ENCODE measurements around the gene CREB1. TPM values are rescaled to one million over a fixed set of nuclear protein-coding genes. Genes with fewer than 3 reads are reported as not detected.
A peak's percentile ranks its signal among the peaks of the same experiment; 100 is the strongest.

The CREB1 gene
- total and polyA plus RNA-seq, 5 donors = 6.2 to 59.3 (median 48.2) TPM

DNA sequence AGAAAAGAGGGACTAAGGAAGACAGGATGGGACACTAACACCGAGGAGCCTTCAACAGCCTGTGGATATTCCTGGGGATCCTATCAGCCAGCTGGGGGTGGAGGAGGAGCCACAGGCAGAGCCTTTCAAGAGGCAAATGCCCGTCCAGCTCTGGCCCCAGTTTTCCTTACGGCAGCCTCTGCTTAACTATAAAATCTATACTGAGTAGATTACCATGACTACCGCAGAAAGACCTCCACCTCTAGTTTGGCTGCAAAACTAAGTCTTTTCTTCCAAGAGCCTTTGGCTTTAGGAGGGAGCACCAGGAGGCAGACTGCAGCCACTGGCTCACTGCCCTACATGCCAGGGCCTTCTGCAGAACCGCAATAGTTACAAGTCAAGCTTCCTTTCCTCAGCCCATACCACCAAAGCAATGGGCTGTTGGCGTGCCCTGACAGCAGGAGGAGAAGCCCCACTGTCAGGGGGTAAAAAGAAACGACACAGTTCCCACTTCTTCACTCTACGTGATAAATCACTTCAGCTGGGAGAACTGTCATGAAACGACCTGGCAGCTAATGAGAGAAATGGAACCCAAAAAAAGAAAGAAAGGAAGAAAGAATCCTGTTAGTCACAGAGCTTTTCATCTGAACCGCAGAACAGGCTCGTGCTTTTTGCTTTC, 25.1 kb upstream of the CREB1 start:
- DNase-seq = peak; percentile 30 to 67 (median 61)
- ATAC-seq = peak; percentile 36 to 48
- no peaks in the 10 kb centered on the region for H3K27me3 ChIP-seq (ENCODE audit: control insufficient read depth, insufficient read depth)
- H3K4me1 ChIP-seq (ENCODE audit: control insufficient read depth, insufficient read depth, low read length) = peaks cover 2% of the 10 kb centered on the region
- peak overlapping the region; percentile 62 for H3K27ac ChIP-seq (ENCODE audit: low read length)
- intact Hi-C loops (cut with DNase I) = no loop called here
- H3K4me3 ChIP-seq (ENCODE audit: low read length) = no peak overlapping the region
- H3K9me3 ChIP-seq (ENCODE audit: control insufficient read depth, low read length) = no peaks in the 10 kb centered on the region
- WGBS = 31% methylated on average over 11 of the region's 11 CpGs

DNA sequence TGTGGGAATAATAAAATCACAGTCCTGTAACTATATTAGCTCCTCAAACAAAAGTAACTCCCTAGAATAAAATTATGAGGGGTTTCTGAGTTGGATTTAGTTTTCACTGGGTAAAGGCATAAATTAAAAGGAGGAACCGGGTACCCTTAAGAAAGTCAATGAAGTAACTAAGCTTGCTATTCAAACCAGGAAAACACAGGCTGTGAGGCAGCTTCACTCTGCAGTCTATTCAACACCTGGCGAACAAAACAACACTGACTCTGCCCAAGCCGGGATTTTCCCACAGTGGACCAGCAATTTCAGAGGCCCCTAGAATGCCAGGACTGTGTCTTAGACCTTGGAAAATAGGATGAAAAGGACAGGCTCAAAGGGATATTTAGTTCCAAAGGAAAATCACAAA, 24.6 kb upstream of the CREB1 start:
- DNase-seq (no peak), ATAC-seq (no peak)
- H3K27me3 ChIP-seq (ENCODE audit: control insufficient read depth, insufficient read depth) = no peaks in the 10 kb centered on the region
- H3K27ac ChIP-seq (ENCODE audit: low read length) = no peak overlapping the region
- peaks cover 2% of the 10 kb centered on the region for H3K4me1 ChIP-seq (ENCODE audit: control insufficient read depth, insufficient read depth, low read length)
- 62% methylated on average over 3 of the region's 3 CpGs for WGBS
- H3K9me3 ChIP-seq (ENCODE audit: control insufficient read depth, low read length) = no peaks in the 10 kb centered on the region
- H3K4me3 ChIP-seq (ENCODE audit: low read length) = no peak overlapping the region
- intact Hi-C loops (cut with DNase I) = no loop called here

DNA sequence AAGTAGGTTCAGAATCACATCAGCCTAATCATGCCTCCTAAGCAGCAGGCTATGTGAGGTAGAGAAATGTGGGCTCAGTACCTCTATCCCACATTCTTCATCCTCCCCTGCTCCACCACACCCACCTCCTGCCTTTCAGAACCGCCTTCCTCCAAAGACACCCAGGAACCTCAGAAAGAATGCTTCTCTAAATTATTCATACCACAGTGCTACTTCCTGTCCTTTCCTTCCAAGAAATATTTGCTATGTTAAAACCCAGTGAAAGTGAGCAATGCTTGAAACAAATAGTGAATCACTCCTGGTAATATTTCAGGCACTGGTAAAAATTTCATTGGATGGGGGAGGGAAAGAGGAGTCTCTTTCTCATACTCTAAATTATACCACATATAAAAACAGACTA, 24.0 kb upstream of the CREB1 start:
- H3K9me3 ChIP-seq (ENCODE audit: control insufficient read depth, low read length) = no peaks in the 10 kb centered on the region
- ATAC-seq = no peak
- intact Hi-C loops (cut with DNase I) = no loop called here
- no peak overlapping the region for H3K27ac ChIP-seq (ENCODE audit: low read length)
- no peak overlapping the region for H3K4me3 ChIP-seq (ENCODE audit: low read length)
- peaks cover 2% of the 10 kb centered on the region for H3K4me1 ChIP-seq (ENCODE audit: control insufficient read depth, insufficient read depth, low read length)
- H3K27me3 ChIP-seq (ENCODE audit: control insufficient read depth, insufficient read depth) = no peaks in the 10 kb centered on the region
- DNase-seq = no peak
- WGBS = 25% methylated on average over 1 of the region's 1 CpG

DNA sequence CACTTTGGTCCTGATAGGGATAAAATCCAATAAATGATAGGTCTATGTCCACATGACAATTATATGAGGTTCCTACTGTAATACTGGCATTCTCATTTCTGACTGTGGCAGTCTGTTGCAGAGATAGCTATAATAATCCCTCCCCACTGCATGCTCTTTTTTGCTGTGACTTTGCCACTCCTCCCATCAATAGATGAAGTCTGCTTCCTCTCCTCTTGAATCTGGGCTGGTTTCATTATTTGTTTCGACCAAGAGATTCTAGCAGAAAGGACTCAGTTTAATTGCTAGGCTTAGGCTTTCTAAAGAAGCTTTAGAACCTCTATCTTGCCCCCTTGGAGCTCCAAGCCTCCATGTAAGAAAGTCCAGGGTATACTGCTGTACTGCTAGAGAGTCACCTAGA, 23.3 kb upstream of the CREB1 start:
- no peak overlapping the region for H3K4me3 ChIP-seq (ENCODE audit: low read length)
- H3K9me3 ChIP-seq (ENCODE audit: control insufficient read depth, low read length) = no peaks in the 10 kb centered on the region
- ATAC-seq (no peak), DNase-seq (no peak)
- intact Hi-C loops (cut with DNase I) = no loop called here
- H3K27ac ChIP-seq (ENCODE audit: low read length) = no peak overlapping the region
- 86% methylated on average over 1 of the region's 1 CpG for WGBS
- H3K4me1 ChIP-seq (ENCODE audit: control insufficient read depth, insufficient read depth, low read length) = peaks cover 2% of the 10 kb centered on the region
- H3K27me3 ChIP-seq (ENCODE audit: control insufficient read depth, insufficient read depth) = no peaks in the 10 kb centered on the region

DNA sequence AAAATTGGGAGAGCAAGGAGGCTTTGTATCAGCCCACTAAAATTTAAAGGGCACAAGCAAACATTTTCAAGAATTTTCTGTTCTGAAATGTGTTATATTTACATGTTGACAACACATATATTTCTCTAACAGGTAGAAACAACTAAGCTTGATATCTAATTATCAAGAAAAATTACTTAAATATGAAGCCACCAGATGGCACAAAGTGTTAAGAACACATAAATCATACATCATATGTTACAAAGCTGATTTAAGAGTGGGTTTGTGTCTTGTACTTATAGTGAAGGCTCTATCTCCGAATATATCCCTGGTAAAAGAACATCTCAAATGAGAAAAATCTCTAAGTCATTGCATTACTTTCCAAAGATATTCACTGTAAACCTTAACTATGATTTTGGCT, 19.6 kb upstream of the CREB1 start:
- WGBS = 83% methylated on average over 1 of the region's 1 CpG

DNA sequence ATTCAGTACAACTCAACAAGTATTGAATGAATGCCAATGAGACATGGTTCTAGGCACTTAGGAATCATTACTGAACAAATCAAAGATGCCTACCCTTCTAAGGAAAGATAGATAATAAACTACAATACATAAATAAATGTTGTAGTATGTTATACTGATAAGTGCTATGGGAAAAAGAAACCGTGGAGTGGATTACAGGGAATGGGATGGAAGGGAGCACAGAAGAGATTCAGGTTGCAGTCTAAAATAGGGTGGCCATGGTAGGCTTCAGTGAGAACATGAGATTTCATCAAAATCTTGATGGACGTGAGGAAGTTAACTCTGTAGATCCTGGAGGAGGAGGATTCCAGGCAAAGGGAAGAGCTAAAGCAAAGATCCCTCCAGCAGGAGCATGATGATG, 17.9 kb upstream of the CREB1 start:
- intact Hi-C loops (cut with DNase I) = no loop called here
- H3K9me3 ChIP-seq (ENCODE audit: control insufficient read depth, low read length) = no peaks in the 10 kb centered on the region
- DNase-seq = no peak

More for the DNA sequence above, 19.6 kb upstream of the CREB1 start:
- H3K9me3 ChIP-seq (ENCODE audit: control insufficient read depth, low read length) = no peaks in the 10 kb centered on the region
- DNase-seq (no peak), ATAC-seq (no peak)
- H3K4me3 ChIP-seq (ENCODE audit: low read length) = no peak overlapping the region
- no peaks in the 10 kb centered on the region for H3K27me3 ChIP-seq (ENCODE audit: control insufficient read depth, insufficient read depth)
- H3K27ac ChIP-seq (ENCODE audit: low read length) = no peak overlapping the region
- H3K4me1 ChIP-seq (ENCODE audit: control insufficient read depth, insufficient read depth, low read length) = no peaks in the 10 kb centered on the region
- intact Hi-C loops (cut with DNase I) = no loop called here

DNA sequence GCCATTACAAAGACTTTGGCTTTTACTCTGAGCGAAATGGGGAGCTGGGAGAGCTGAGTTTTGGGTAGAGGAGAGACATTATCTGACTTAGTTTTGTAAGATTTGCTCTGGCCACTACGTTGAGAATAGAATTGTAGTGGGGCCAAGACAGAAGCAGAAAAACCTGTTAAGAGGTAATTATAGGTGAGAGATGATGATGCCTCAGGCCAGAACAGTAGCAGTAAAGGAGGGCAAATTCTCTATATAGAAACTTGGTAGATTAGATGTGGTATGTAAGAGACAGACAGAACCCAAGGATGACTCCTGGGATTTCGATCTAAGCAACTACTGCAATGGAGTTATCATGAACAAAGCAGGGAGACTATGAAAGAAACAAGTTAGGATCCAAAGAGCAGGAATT, 17.4 kb upstream of the CREB1 start:
- H3K4me3 ChIP-seq (ENCODE audit: low read length) = no peak overlapping the region
- DNase-seq (no peak), ATAC-seq (no peak)
- H3K27ac ChIP-seq (ENCODE audit: low read length) = no peak overlapping the region
- no peaks in the 10 kb centered on the region for H3K27me3 ChIP-seq (ENCODE audit: control insufficient read depth, insufficient read depth)
- no peaks in the 10 kb centered on the region for H3K4me1 ChIP-seq (ENCODE audit: control insufficient read depth, insufficient read depth, low read length)
- H3K9me3 ChIP-seq (ENCODE audit: control insufficient read depth, low read length) = no peaks in the 10 kb centered on the region
- intact Hi-C loops (cut with DNase I) = no loop called here
- WGBS = 87% methylated on average over 3 of the region's 3 CpGs

More for the DNA sequence above, 17.9 kb upstream of the CREB1 start:
- ATAC-seq = no peak
- Histone ChIP-seq H3K4me3 (ENCODE audit: low read length) (no peak overlapping the region), H3K4me1 (ENCODE audit: control insufficient read depth, insufficient read depth, low read length) (no peaks in the 10 kb centered on the region), H3K27ac (ENCODE audit: low read length) (no peak overlapping the region), H3K27me3 (ENCODE audit: control insufficient read depth, insufficient read depth) (no peaks in the 10 kb centered on the region)
- 73% methylated on average over 2 of the region's 2 CpGs for WGBS

DNA sequence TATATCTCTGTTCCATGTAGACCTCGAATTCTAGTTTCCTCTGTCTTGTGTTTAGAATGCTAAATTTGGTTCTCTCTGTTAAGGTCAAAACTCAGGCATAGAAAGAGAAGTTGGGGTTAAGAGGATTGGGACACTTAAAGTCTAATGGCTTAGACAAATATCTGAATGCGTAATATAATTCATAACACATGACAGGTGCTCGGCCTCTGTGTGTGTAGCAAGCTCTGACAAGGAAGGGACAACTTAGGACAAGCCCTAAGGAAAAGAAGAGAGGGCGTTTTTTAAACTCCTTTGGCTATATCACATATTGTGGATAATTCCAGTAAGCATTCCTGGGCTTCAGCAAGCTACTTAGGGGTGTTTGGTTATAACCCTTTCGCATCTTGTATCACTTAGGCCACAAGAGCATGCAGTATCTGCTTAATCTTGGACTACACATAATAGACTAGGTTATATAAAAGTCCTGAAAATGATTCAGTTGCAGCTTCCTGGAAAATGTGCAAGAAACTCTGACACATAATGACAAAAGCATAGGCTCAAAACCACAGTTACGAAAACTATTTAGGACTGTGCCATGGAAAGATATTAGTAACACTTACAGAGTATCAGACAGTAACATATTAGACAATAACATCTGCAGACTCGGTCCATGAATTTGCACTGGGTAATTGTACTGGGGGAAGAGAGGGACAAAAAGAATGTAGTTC, 16.1 kb upstream of the CREB1 start:
- ATAC-seq (peak in 1 of 2 donors; percentile 20), DNase-seq (no peak)
- intact Hi-C loops (cut with DNase I) = no loop called here
- WGBS = 77% methylated on average over 7 of the region's 7 CpGs
- Histone ChIP-seq H3K9me3 (ENCODE audit: control insufficient read depth, low read length) (no peaks in the 10 kb centered on the region), H3K27me3 (ENCODE audit: control insufficient read depth, insufficient read depth) (no peaks in the 10 kb centered on the region), H3K4me1 (ENCODE audit: control insufficient read depth, insufficient read depth, low read length) (no peaks in the 10 kb centered on the region), H3K4me3 (ENCODE audit: low read length) (no peak overlapping the region), H3K27ac (ENCODE audit: low read length) (no peak overlapping the region)

DNA sequence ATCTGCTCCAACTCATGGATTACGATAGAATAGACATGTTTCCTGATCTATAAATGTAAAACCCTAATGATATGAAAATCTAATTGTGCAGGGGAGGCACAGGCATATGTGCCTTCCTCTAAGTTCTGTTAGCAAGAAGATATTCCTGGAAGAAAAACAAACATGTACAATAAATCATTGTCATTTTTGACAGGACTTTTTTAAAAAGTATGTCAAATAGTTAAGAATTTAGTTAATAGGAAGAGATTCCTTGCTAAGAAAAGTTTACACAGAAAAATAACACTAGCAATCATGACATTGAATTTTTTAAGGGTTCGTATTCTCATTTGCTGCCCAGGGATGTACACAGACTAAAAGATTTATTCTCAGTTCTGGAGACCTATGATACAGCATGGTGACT, 15.3 kb upstream of the CREB1 start:
- Histone ChIP-seq H3K4me3 (ENCODE audit: low read length) (no peak overlapping the region), H3K27me3 (ENCODE audit: control insufficient read depth, insufficient read depth) (no peaks in the 10 kb centered on the region), H3K9me3 (ENCODE audit: control insufficient read depth, low read length) (no peaks in the 10 kb centered on the region), H3K4me1 (ENCODE audit: control insufficient read depth, insufficient read depth, low read length) (no peaks in the 10 kb centered on the region), H3K27ac (ENCODE audit: low read length) (no peak overlapping the region)
- no peak for ATAC-seq
- intact Hi-C loops (cut with DNase I) = no loop called here
- DNase-seq = no peak
- WGBS = 80% methylated on average over 2 of the region's 2 CpGs

DNA sequence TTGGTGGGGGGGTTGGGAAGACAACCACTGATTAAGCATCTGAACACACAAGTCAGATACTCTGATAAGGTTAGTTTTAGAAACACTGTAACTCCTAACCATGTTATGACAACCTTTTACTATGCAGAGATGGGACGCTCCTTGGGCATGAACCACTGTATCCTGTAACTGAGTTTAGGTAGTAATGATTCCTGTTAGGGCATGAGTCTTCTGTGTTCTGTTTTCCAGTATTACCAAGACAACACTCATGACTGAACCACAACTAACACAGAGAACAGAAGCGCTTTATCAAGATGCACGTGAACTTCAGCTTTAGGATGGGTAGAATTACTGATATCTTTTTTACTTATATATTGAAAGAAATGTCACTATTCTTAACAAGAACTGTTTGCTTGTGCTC, 14.1 kb upstream of the CREB1 start:
- DNase-seq (no peak), ATAC-seq (no peak)
- intact Hi-C loops (cut with DNase I) = no loop called here
- Histone ChIP-seq H3K27ac (ENCODE audit: low read length) (no peak overlapping the region), H3K9me3 (ENCODE audit: control insufficient read depth, low read length) (no peaks in the 10 kb centered on the region), H3K4me1 (ENCODE audit: control insufficient read depth, insufficient read depth, low read length) (no peaks in the 10 kb centered on the region), H3K27me3 (ENCODE audit: control insufficient read depth, insufficient read depth) (no peaks in the 10 kb centered on the region), H3K4me3 (ENCODE audit: low read length) (no peak overlapping the region)
- WGBS = 88% methylated on average over 3 of the region's 3 CpGs

DNA sequence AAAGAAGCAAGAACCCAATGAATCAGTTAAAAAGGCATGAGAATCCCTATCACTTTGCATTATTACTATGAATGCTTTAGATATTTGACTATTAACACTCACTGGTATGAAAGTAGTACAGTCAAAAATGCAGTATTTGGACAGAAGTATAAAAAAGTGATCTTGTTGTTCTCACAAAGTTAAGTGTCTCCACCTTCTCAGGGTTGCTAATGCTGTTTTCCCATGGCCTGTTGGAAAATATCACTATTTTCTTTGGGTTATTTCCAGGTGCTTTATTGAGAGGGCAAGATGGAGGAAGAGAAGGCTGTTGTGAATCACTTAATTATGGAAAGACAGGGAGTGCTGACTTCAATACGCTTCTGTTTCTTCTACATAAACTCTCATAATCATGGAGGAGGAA, 13.6 kb upstream of the CREB1 start:
- H3K9me3 ChIP-seq (ENCODE audit: control insufficient read depth, low read length) = no peaks in the 10 kb centered on the region
- H3K27me3 ChIP-seq (ENCODE audit: control insufficient read depth, insufficient read depth) = no peaks in the 10 kb centered on the region
- no peak for DNase-seq
- no peaks in the 10 kb centered on the region for H3K4me1 ChIP-seq (ENCODE audit: control insufficient read depth, insufficient read depth, low read length)
- ATAC-seq = no peak
- intact Hi-C loops (cut with DNase I) = no loop called here
- no peak overlapping the region for H3K4me3 ChIP-seq (ENCODE audit: low read length)
- no peak overlapping the region for H3K27ac ChIP-seq (ENCODE audit: low read length)
- WGBS = 66% methylated on average over 1 of the region's 1 CpG
